Measurements from ENCODE around the gene AFAP1L2.
A peak's percentile ranks its signal among the peaks of the same experiment; 100 is the strongest.
"Not testable (repeated sequence)": the region's sequence is repeated elsewhere in the genome, so short reads cannot be mapped to it uniquely, and the experiment has no call there.

Gene AFAP1L2

DNA sequence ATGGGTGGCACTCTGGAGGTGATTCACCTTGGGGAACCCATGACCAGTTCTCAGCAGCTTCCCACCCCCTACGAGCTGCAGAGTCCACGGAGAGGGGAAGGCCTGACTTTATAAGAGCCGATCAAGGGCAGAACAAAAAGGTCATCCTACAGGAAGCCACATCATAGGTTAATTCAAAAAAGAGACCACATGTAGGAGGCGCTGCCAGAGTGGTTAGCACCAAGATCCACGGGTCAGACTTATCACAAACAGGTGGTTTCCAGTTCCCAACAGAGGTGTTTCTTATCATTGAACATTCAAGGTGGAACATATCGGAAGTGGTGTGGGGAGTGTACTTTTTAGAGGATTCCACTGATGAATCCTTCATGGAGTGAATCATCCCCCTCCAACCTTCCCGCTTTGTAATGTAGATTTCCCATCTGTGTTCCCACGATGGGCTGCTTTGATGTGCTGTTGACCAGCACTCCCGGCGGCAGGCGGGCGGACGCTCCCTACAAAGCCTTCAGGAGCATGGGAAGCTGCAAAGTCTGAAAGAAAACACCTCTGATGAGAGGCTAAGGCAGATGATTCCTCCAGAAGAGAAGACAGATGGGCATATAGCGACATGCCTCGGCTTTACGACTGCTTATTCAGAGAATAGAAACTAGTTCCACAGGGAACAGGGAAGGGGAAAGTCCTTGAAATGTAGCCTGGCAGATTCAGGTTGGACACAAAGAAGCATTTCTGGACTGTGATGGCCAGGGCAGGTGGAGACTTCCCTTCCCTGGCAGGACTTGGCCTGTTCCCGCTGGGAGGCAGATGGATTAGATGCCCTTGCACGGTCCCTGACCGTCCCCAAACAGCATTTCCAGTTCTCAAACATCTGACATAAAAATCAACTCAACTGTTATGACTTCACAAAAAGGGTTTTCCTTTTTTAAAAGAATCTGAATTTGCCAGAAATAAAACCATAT is 66.5 kb downstream of the AFAP1L2 start:
- DNase-seq (ENCODE audit: low read depth, low spot score), result peak; percentile 58

DNA sequence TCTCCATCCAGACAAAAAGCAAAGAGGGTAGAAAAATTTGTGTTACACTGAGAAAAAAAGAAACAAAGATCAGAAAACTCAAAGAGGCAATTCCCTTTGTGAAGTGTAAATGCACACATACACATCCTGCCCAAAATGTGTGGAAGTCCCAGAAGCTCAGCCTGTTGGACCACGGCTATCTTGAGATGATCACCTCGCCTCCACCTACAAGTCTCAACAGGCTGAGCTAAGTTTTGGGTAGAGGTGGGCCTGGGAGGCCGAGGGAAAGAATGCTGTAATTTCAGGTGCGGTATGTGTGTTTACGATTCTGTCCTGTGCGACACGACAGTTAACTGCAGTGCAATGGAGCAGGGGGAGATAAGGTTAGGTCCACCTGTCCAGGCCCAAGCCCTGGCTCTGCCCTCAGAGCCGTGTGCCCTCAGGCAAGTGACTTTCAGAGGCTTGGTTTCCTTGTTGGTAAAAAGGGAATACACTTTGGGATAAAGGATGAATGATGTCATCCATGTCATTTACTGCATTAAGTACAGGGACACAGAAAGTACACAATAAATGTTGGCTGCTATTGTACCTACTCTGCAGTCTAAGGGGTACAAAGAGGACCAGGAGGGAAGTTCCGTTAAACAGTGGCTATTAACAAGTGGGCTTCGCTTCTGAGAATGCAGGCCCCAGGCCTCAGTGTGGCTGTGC is 67.3 kb downstream of the AFAP1L2 start:
- DNase-seq (ENCODE audit: low read depth, low spot score), result no peak

DNA sequence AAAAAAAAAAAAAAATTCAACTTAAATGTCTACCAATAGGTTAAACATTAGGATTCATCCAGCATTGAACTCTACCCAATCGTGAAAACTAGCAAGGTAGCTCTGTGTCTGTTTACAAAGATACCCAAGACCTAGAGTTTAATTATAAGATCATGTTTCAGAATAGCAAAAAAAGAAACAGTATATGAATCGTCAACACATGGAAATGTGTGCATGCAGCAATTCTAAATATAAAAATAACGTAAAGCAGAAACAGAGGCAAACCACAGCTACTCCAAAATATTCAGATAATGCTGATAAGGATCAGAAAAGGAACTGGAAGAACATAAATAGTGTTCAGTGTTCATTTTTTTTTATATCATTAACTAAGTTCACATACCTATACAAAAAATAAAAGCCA is 68.7 kb downstream of the AFAP1L2 start:
- no peak for DNase-seq (ENCODE audit: low read depth, low spot score)

DNA sequence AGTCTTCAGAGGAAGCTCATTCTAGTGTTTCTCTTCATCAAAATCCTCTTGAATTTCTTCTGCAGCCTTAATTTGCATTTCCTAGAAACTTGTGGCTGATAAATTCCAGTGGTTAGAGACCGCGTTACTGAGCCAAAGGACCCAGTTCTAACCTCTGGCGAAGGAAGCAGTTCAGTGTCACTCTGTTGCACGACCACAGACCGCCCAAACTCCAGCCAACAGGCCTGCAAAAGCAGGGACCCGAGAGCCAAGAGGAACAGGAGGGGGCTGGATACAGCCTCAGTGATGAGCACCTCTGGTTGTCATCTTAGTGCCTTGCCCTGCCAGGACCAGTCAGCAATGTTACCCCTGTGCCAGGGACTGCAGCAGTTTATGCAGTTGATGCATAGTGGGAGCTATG is 70.0 kb downstream of the AFAP1L2 start:
- peak; percentile 85 for DNase-seq (ENCODE audit: low read depth, low spot score)

DNA sequence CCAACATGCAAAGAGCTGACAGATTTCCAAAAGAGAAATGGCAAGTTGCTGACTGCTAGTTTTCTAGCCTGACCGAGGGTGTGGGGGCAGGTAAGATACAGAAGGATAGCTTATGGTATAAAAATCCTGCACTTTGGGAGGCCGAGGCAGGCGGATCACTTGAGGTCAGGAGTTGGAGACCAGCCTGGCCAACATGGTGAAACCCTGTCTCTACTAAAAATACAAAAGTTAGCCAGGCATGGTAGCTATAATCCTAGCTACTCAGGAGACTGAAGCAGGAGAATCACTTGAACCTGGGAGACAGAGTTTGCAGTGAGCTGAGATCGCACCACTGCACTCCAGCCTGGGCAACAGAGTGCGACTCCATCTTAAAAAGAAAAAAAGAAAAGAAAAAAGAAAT is 70.9 kb downstream of the AFAP1L2 start:
- not testable (repeated sequence) for DNase-seq (ENCODE audit: low read depth, low spot score)

DNA sequence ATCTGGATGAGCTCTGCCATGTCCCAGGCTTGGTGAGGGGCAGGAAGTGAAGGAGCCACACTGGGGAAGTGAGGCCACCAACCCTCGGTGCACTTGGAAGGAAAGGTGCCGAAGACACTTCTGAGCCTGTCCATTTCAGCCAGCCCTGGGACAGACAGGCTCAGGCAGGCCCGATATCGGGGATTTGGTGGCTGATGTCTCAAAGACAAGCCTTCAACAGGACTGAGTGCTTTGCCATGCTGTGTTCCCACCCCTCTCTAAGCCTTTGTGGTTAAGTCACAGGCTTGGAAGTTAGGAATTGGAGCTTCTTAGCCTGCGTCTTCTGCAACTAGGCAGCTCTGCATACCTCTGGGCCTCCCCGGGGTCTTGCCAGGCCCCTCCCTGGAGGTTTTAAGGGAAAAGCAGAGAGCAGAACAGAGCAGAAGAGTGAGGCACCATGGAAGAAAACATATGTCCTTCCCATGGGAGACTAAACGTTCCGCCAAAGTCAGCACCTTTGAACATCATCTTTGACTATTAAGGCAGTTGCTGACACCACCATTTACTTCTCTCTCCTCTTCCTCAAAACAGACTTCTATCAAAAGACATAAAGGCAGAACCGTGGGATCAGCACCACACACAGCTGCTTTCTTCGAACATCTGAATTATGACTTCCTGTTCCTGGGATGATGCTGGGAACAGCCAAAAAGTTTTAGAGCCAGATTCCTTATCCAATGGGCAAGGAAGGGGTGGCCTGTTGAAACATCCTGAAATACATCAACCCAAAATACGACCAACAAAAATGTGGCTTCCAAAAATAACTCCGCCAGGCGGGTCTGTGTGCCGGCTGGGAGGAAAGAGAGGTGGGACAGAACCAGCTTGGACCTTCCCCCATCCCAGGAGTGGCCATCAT is 71.8 kb downstream of the AFAP1L2 start:
- DNase-seq (ENCODE audit: low read depth, low spot score), result no peak

DNA sequence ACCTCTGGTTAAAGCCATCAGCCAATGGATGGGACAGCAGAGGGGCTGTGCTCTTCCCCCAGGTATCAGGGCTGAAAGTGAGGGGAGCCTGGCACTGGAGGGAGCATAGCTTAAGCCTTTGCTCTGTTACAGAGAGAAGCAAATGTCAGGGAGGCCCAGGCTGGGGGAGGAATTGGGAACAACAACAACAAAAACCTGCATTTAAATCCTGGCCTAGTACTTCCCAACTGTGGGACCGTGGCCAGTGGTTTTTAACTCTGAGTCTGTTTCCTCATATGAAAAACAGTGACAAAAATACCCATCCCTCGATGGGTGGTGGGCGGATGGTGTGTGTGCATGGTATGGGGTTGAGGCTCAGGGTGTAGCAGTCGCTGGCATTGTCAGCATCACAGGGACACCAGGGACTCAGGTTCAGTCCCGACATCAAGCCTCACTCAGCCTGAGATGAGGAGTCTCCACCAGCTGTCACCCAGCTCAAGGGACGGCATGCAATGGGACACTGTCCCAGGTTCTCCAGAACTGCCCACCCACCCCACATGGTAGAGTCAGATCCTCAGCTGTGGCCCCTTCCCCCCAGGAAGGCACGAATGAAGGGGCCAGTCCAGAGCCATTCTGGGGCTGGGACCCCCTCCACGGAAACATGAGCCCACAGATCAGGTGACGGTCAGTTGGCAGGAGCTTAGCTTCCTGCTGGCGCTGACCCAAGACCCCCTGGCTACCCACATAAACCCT is 74.5 kb downstream of the AFAP1L2 start:
- DNase-seq (ENCODE audit: low read depth, low spot score), result no peak

DNA sequence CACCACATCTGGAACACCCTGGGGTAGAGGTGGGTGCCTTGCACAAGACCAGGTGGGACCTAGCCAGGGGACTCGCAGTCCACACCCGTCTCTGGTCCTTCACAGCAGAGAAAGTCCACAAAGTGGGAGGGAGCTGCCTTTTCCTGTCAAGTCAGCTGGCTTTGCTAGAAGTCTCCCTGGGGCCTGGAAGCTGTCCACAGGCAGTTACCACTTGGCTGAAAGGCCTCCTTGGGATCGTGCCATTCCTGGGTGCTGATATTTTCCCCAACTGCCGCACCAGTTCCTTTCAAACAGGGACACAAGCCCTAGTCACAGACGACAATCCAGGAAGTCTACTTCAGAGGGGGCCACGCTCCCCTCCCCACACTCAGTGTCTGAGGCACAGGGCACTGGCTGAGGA is 75.4 kb downstream of the AFAP1L2 start:
- DNase-seq (ENCODE audit: low read depth, low spot score), result no peak

GRCh38 chr10:114328441-114328812 is 75.9 kb downstream of the AFAP1L2 start:
- DNase-seq (ENCODE audit: low read depth, low spot score), result no peak

DNA sequence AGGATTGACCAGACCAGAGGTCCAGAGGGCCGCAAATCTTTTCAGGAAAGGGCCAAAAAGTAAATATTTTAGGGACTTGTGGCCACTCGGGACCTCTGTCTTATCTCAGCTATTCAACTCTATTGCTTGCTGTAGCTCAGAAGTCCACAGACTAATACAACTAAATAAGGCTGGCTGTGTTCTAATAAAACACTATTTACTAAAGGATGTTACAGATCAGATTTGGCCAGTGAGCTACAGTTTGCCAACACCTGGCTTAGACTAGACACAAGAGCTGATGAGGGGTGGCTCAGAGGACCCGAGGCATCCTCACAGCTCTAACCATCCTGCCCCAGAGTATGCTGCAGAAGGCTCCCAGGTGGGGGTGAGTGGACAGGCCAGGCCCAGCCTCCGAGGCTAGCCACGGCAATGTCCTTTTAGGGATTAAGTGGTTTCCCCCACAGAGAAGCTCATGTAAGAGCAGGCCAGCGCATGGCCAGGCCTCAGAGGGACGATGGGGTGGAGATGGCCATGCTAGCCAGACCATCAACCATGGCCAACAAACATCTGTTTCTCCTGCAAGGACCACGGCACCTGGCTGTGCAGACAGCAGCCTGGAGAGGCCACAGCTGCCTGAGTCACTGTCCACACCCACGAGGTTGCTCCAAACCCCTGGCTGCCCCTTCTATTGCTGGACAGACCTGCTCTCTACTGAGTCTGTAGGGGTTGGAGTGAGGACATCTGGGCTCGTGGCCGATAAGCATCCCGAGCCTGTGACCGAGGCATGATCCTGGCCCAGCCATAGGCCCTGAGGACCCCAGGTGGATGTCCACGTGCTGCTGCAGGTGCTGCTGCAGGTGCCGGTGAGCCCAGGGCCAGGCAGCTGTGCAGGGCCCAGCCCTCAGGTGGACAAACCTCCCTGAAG is 76.5 kb downstream of the AFAP1L2 start:
- no peak for DNase-seq (ENCODE audit: low read depth, low spot score)

- no peak for DNase-seq (ENCODE audit: low read depth, low spot score)
Observed at GRCh38 chr10:114326795-114327194, 77.5 kb downstream of the AFAP1L2 start.

DNA sequence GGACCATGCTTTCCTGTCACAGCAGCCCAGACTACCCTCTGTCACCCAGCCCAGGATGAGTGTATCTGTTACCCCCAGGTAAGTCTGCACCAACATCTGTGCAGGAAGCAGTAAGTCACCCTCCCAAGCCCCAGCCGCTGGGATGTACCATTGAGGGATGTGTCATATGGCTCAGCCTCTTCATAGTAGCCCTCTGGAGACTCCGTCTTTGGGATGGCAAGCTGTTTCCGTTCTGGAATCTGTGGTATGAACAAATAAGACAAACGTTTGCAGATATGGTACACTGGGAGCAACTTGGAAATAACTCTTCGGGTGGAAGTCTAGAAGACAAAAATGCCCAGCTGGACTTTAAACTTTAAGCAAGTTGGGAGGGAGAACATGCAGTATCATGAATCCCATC is 81.3 kb downstream of the AFAP1L2 start:
- DNase-seq (ENCODE audit: low read depth, low spot score), result no peak

DNA sequence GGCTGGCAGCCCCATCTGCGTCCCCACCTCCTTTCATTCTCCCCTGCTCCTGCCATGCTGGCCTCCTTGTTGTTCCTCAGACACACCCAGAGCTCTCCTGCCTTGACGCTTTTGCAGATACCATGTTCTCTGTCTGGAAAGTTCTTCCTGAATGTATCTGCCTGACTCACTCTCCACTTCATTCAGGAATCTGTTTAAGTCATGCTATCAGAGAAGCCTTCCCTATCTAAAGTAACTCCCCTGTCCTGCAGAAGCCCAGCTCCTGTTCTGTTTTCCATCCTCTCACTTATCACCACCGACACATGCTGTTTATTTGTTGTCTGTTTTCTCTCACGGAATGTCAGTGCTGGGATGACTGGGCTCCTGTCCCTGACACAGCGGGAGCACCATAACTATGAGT is 82.0 kb downstream of the AFAP1L2 start:
- no peak for DNase-seq (ENCODE audit: low read depth, low spot score)

DNA sequence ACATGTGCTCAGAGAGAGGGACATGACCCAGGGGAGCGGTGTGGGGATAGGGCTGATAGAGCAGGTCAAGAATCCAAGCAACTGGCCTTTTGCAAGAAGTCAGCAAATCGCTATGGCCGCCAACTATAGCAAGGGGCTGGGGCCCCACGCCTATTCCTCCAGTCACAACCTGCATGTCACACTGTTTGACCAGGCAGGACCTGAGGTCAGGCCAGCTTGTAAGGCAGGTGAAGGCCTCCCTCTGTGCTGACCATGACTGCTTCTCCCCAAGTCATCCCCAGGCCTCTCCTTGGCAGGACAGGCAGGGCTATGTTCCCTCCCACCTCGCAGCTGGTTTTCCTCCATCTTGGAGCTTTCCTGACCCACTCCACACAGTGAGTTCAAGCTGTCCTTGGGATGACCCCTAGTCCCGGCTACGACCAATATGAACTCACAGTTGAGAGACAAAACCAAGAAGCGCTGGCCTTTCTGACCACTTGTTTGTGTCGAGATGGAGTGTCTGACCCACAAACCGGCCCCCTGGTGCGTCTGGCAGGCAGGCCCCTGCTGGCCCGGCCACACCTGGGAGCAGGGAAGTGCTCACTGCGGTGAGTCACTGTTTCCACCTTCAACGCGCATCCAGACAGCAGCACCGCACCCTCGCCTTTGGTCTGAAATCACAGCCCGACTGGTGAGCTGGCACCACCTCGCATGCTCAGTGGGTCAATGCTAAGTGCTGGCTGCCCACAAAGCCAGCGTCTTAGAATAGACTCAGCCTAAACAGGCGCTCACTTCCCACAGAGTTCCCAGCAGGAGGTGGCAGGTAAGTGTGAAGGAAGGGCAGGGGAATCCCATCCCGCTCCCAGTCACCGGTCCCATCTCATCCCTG is 83.8 kb downstream of the AFAP1L2 start:
- DNase-seq (ENCODE audit: low read depth, low spot score), result peak; percentile 77

DNA sequence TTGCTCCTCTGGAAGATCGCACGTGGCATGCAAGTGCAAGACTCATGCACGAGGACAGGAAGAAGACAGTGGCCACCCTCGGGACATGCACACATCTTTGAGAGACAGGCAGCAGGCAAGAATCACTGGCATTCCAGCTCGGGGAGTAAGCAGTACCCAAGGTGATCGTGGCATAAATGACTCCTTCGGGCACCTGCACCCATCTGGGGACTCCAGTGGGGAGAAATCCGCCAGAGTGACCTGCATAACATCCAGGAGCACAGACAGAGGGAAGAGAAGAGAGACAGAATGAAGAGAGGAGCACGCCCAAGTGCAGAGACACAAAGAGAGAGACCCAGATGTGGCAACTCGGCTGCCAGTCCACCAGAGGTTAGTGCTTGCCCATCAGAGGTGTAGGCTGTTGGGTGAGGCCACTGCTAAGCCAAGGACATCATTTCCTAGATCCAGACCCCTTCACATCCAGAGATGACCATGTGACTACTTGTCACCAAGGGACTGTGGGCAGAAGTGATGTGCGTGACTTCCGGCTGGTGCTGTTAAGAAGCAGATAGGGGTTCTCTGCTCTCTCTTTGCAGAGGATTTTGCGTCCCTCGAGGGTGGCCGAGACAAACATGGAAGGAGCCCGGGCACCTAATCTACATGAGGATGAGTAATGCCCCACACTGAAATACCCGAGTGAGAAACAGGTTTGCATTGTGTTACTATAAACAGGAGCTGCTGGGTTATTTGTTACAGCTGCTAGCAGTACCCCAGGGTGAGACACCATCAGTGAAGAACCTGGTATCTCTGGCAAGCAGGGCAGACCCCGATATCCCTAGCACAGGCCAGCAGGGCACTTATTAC is 84.7 kb downstream of the AFAP1L2 start:
- DNase-seq (ENCODE audit: low read depth, low spot score), result no peak

DNA sequence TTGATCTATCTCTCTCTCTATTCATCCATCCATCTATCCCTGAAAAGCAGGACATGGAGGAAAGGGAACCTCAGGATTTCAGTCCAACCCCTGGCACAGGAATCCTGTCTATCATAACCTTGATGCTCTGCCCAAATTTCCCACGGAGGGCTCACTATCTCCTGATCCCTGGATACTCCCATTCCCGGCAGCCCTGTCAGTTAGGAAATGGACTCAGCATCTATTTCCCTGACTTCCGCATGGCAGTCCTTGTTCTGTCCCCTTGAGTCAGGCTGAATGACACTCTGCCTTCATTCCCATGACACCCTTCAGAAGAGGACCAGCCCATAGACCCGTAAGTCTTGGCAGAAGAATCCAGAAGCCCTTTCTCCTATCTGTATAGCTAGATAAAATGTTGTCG is 87.6 kb downstream of the AFAP1L2 start:
- no peak for DNase-seq (ENCODE audit: low read depth, low spot score)

DNA sequence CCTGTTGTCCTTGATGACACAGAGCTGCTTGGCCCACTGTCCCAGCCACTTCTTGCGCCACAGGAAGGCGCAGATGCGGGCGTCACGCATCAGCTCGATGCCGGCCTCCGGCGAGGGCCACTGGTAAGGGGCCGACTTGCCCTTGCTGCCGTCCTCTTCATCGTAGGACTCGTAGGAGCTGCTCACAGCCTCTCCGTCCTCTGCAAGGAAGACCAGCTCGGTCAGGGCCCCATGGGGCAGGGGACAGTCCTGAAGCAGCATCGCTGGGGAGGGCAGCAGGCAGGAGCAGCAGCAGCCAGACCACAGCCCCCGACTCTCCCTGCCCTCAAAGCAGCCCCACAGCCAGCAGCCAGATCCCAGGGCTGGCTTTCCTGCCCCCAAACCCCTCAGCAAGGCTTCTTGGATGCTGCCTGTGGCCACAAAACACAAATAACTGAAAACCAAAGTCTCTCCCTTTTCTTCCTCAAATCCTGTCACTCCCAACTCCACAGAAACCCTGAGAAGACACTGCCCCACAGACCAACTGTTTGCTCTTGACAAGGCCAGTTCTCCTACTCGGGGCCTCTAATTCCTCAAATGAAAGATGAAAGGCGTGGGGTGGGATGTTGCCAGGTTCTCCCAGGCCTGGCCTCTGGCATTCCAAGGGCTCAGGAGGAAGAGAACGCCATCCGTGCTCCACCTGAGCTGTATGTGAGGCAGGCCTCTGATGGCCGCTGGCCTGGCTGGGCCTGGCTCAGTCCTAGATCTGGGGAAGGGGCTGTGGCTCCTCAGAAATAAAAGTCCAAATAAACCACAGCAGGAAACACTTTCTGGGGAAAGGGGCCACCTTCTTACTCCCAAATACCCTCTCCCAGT is 88.5 kb downstream of the AFAP1L2 start:
- no peak for DNase-seq (ENCODE audit: low read depth, low spot score)
